ENCODE data around the gene RSAD2.

Gene RSAD2

GRCh38 chr2:6932828-6933227, 55.3 kb downstream of the RSAD2 start:
- H3K4ac ChIP-seq (ENCODE audit: low read depth in 1 of 2, low read length in 2 of 2): no peak overlapping the region

GRCh38 chr2:6933911-6934310, 56.3 kb downstream of the RSAD2 start:
- H2AFZ ChIP-seq (ENCODE audit: low read depth, low read length): no peak overlapping the region
- no peak overlapping the region for H2BK5ac ChIP-seq (ENCODE audit: low read depth, low read length, poor library complexity, severe bottlenecking)
- DNase-seq: no peak
- H3K79me1 ChIP-seq (replicated peaks; ENCODE audit: low read length, poor library complexity, severe bottlenecking): peaks cover 4% of the 10 kb centered on the region
- no peak overlapping the region for H2AK5ac ChIP-seq (ENCODE audit: low read length, severe bottlenecking)
- H3K27me3 ChIP-seq (ENCODE audit: control insufficient read depth in 1 of 2, insufficient read depth in 1 of 2, low read length in 2 of 2): no peaks in the 10 kb centered on the region
- H3K4me1 ChIP-seq (ENCODE audit: control insufficient read depth, insufficient read depth, low read depth, low read length): no peaks in the 10 kb centered on the region
- H3K9me3 ChIP-seq (ENCODE audit: control insufficient read depth, low read length): no peaks in the 10 kb centered on the region
- no peak overlapping the region for H3K4me2 ChIP-seq (ENCODE audit: low read length, poor library complexity, severe bottlenecking)
- 100% methylated on average over 1 of the region's 3 CpGs for WGBS
- H2BK15ac ChIP-seq (ENCODE audit: low read depth, poor library complexity, severe bottlenecking): no peak overlapping the region
- no peak overlapping the region for H3K18ac ChIP-seq (ENCODE audit: low read depth in 1 of 2, low read length in 2 of 2)
- H3K23ac ChIP-seq (ENCODE audit: low read length in 2 of 2): no peak overlapping the region
- no peak overlapping the region for H2BK12ac ChIP-seq (ENCODE audit: low read length in 2 of 2)
- no peak overlapping the region for H3K14ac ChIP-seq (ENCODE audit: low read length in 2 of 2)
- no peak overlapping the region for H2BK120ac ChIP-seq (ENCODE audit: low read depth, low read length)
- H3K4ac ChIP-seq (ENCODE audit: low read depth in 1 of 2, low read length in 2 of 2): no peak overlapping the region
- H4K91ac ChIP-seq (ENCODE audit: low read length): no peak overlapping the region
- no peak overlapping the region for H3K9ac ChIP-seq (ENCODE audit: low read length)
- no peak overlapping the region for H4K8ac ChIP-seq (ENCODE audit: low read length)
- H3K27ac ChIP-seq (ENCODE audit: low read length, poor library complexity, severe bottlenecking): no peak overlapping the region
- H3K4me3 ChIP-seq (ENCODE audit: insufficient read depth in 1 of 2, low read depth in 1 of 2, low read length in 2 of 2): no peak overlapping the region
- no peaks in the 10 kb centered on the region for H3K36me3 ChIP-seq (ENCODE audit: control insufficient read depth in 1 of 2, insufficient read depth in 2 of 2, low read depth in 1 of 2, low read length in 2 of 2)

More at GRCh38 chr2:6932828-6933227, 55.3 kb downstream of the RSAD2 start:
- Histone ChIP-seq H3K9ac (ENCODE audit: low read length) (no peak overlapping the region), H2BK5ac (ENCODE audit: low read depth, low read length, poor library complexity, severe bottlenecking) (no peak overlapping the region), H4K8ac (ENCODE audit: low read length) (no peak overlapping the region), H2BK120ac (ENCODE audit: low read depth, low read length) (no peak overlapping the region), H2BK15ac (ENCODE audit: low read depth, poor library complexity, severe bottlenecking) (no peak overlapping the region), H3K79me1 (replicated peaks; ENCODE audit: low read length, poor library complexity, severe bottlenecking) (peaks cover 4% of the 10 kb centered on the region), H3K4me3 (ENCODE audit: insufficient read depth in 1 of 2, low read depth in 1 of 2, low read length in 2 of 2) (no peak overlapping the region), H3K36me3 (ENCODE audit: control insufficient read depth in 1 of 2, insufficient read depth in 2 of 2, low read depth in 1 of 2, low read length in 2 of 2) (no peaks in the 10 kb centered on the region), H3K18ac (ENCODE audit: low read depth in 1 of 2, low read length in 2 of 2) (no peak overlapping the region), H3K4me2 (ENCODE audit: low read length, poor library complexity, severe bottlenecking) (no peak overlapping the region), H3K4me1 (ENCODE audit: control insufficient read depth, insufficient read depth, low read depth, low read length) (no peaks in the 10 kb centered on the region), H2AFZ (ENCODE audit: low read depth, low read length) (no peak overlapping the region), H3K27ac (ENCODE audit: low read length, poor library complexity, severe bottlenecking) (no peak overlapping the region), H3K27me3 (ENCODE audit: control insufficient read depth in 1 of 2, insufficient read depth in 1 of 2, low read length in 2 of 2) (no peaks in the 10 kb centered on the region), H4K91ac (ENCODE audit: low read length) (no peak overlapping the region), H3K14ac (ENCODE audit: low read length in 2 of 2) (no peak overlapping the region), H3K9me3 (ENCODE audit: control insufficient read depth, low read length) (no peaks in the 10 kb centered on the region), H3K23ac (ENCODE audit: low read length in 2 of 2) (no peak overlapping the region), H2AK5ac (ENCODE audit: low read length, severe bottlenecking) (no peak overlapping the region), H2BK12ac (ENCODE audit: low read length in 2 of 2) (no peak overlapping the region)
- WGBS: over 99% methylated on average over 7 of the region's 7 CpGs
- no peak for DNase-seq

GRCh38 chr2:6934345-6934744, 56.8 kb downstream of the RSAD2 start:
- DNase-seq: no peak
- H2BK15ac ChIP-seq (ENCODE audit: low read depth, poor library complexity, severe bottlenecking): no peak overlapping the region
- WGBS: no CpG with 5 or more reads among the region's 1 CpG
- no peak overlapping the region for H3K18ac ChIP-seq (ENCODE audit: low read depth in 1 of 2, low read length in 2 of 2)
- no peak overlapping the region for H2BK120ac ChIP-seq (ENCODE audit: low read depth, low read length)
- H3K4me1 ChIP-seq (ENCODE audit: control insufficient read depth, insufficient read depth, low read depth, low read length): no peaks in the 10 kb centered on the region
- H3K36me3 ChIP-seq (ENCODE audit: control insufficient read depth in 1 of 2, insufficient read depth in 2 of 2, low read depth in 1 of 2, low read length in 2 of 2): no peaks in the 10 kb centered on the region
- no peak overlapping the region for H2BK12ac ChIP-seq (ENCODE audit: low read length in 2 of 2)
- no peak overlapping the region for H2AFZ ChIP-seq (ENCODE audit: low read depth, low read length)
- H3K14ac ChIP-seq (ENCODE audit: low read length in 2 of 2): no peak overlapping the region
- H3K4ac ChIP-seq (ENCODE audit: low read depth in 1 of 2, low read length in 2 of 2): no peak overlapping the region
- no peaks in the 10 kb centered on the region for H3K9me3 ChIP-seq (ENCODE audit: control insufficient read depth, low read length)
- H4K91ac ChIP-seq (ENCODE audit: low read length): no peak overlapping the region
- H3K9ac ChIP-seq (ENCODE audit: low read length): no peak overlapping the region
- no peak overlapping the region for H3K27ac ChIP-seq (ENCODE audit: low read length, poor library complexity, severe bottlenecking)
- H2AK5ac ChIP-seq (ENCODE audit: low read length, severe bottlenecking): no peak overlapping the region
- no peak overlapping the region for H3K4me3 ChIP-seq (ENCODE audit: insufficient read depth in 1 of 2, low read depth in 1 of 2, low read length in 2 of 2)
- H2BK5ac ChIP-seq (ENCODE audit: low read depth, low read length, poor library complexity, severe bottlenecking): no peak overlapping the region
- no peaks in the 10 kb centered on the region for H3K27me3 ChIP-seq (ENCODE audit: control insufficient read depth in 1 of 2, insufficient read depth in 1 of 2, low read length in 2 of 2)
- no peak overlapping the region for H4K8ac ChIP-seq (ENCODE audit: low read length)
- H3K79me1 ChIP-seq (replicated peaks; ENCODE audit: low read length, poor library complexity, severe bottlenecking): peaks cover 4% of the 10 kb centered on the region
- no peak overlapping the region for H3K4me2 ChIP-seq (ENCODE audit: low read length, poor library complexity, severe bottlenecking)
- H3K23ac ChIP-seq (ENCODE audit: low read length in 2 of 2): no peak overlapping the region

GRCh38 chr2:6934758-6935651, 57.4 kb downstream of the RSAD2 start:
- Histone ChIP-seq H3K23ac (ENCODE audit: low read length in 2 of 2) (peak overlapping the region in 1 of 2 experiments; percentile 52), H3K36me3 (ENCODE audit: control insufficient read depth in 1 of 2, insufficient read depth in 2 of 2, low read depth in 1 of 2, low read length in 2 of 2) (no peaks in the 10 kb centered on the region), H3K4me2 (ENCODE audit: low read length, poor library complexity, severe bottlenecking) (no peak overlapping the region), H2BK120ac (ENCODE audit: low read depth, low read length) (no peak overlapping the region), H3K9me3 (ENCODE audit: control insufficient read depth, low read length) (no peaks in the 10 kb centered on the region), H2BK5ac (ENCODE audit: low read depth, low read length, poor library complexity, severe bottlenecking) (no peak overlapping the region), H3K9ac (ENCODE audit: low read length) (no peak overlapping the region), H3K79me1 (replicated peaks; ENCODE audit: low read length, poor library complexity, severe bottlenecking) (peaks cover 4% of the 10 kb centered on the region), H3K4me1 (ENCODE audit: control insufficient read depth, insufficient read depth, low read depth, low read length) (no peaks in the 10 kb centered on the region), H4K91ac (ENCODE audit: low read length) (no peak overlapping the region), H2BK12ac (ENCODE audit: low read length in 2 of 2) (no peak overlapping the region), H3K14ac (ENCODE audit: low read length in 2 of 2) (no peak overlapping the region), H3K27ac (ENCODE audit: low read length, poor library complexity, severe bottlenecking) (no peak overlapping the region), H3K4ac (ENCODE audit: low read depth in 1 of 2, low read length in 2 of 2) (no peak overlapping the region), H4K8ac (ENCODE audit: low read length) (no peak overlapping the region), H2AFZ (ENCODE audit: low read depth, low read length) (no peak overlapping the region), H3K18ac (ENCODE audit: low read depth in 1 of 2, low read length in 2 of 2) (no peak overlapping the region), H3K27me3 (ENCODE audit: control insufficient read depth in 1 of 2, insufficient read depth in 1 of 2, low read length in 2 of 2) (no peaks in the 10 kb centered on the region), H2AK5ac (ENCODE audit: low read length, severe bottlenecking) (no peak overlapping the region), H3K4me3 (ENCODE audit: insufficient read depth in 1 of 2, low read depth in 1 of 2, low read length in 2 of 2) (no peak overlapping the region), H2BK15ac (ENCODE audit: low read depth, poor library complexity, severe bottlenecking) (no peak overlapping the region)
- DNase-seq: no peak
- WGBS: 87% methylated on average over 11 of the region's 11 CpGs

Data from mesenchymal stem cell (in vitro differentiated cells and primary cell).